ENCODE measurements around the gene BPIFA1.

- TF ChIP-seq, protein P1, sequence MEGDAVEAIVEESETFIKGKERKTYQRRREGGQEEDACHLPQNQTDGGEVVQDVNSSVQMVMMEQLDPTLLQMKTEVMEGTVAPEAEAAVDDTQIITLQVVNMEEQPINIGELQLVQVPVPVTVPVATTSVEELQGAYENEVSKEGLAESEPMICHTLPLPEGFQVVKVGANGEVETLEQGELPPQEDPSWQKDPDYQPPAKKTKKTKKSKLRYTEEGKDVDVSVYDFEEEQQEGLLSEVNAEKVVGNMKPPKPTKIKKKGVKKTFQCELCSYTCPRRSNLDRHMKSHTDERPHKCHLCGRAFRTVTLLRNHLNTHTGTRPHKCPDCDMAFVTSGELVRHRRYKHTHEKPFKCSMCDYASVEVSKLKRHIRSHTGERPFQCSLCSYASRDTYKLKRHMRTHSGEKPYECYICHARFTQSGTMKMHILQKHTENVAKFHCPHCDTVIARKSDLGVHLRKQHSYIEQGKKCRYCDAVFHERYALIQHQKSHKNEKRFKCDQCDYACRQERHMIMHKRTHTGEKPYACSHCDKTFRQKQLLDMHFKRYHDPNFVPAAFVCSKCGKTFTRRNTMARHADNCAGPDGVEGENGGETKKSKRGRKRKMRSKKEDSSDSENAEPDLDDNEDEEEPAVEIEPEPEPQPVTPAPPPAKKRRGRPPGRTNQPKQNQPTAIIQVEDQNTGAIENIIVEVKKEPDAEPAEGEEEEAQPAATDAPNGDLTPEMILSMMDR (conservative IDR thresholded peaks at IDR 0.05; ENCODE audit: low read length): no peak
- TF ChIP-seq EZH2phosphoT487 (IDR thresholded peaks at IDR 0.05; ENCODE audit: borderline replicate concordance, low read depth, low read length): no peak
Observed at GRCh38 chr20:33259371-33259770, 23.6 kb downstream of the BPIFA1 start.

Measured in OCI-LY7 (cell line).